Neuronal stem cell (in vitro differentiated cells): ENCODE measurements around the gene MCF2.

Experiments
- DNase-seq: peaks from one replicate; pipeline ENCODE4 v3.0.0-alpha.2; 2013; ENCODE audit warnings: low spot score
- H2AFZ ChIP-seq: one replicate; pipeline ENCODE4 v1.6.1; 2013; ENCODE audit warnings: mild to moderate bottlenecking, low read length, inconsistent platforms
- H2AK5ac ChIP-seq: 2 replicates; pipeline ENCODE4 v1.6.1; 2013; ENCODE audit warnings: low read depth, mild to moderate bottlenecking, inconsistent platforms, low read length, moderate library complexity, mixed read lengths
- H2BK120ac ChIP-seq: 2 replicates; pipeline ENCODE4 v1.6.1; 2013; ENCODE audit warnings: low read depth, mild to moderate bottlenecking, inconsistent platforms, low read length, moderate library complexity, mixed read lengths
- H2BK12ac ChIP-seq: one replicate; pipeline ENCODE4 v1.6.1; 2013; ENCODE audit warnings: low read length, inconsistent platforms
- H2BK15ac ChIP-seq: 2 replicates; pipeline ENCODE4 v1.6.1; 2013; ENCODE audit warnings: mild to moderate bottlenecking, low read length, inconsistent platforms, mixed read lengths
- H2BK5ac ChIP-seq: one replicate; pipeline ENCODE4 v1.6.1; 2013; ENCODE audit warnings: inconsistent platforms, mild to moderate bottlenecking, low read length, moderate library complexity
- H3K14ac ChIP-seq: one replicate; pipeline ENCODE4 v1.6.1; 2013; ENCODE audit warnings: low read length, inconsistent platforms
- H3K18ac ChIP-seq: 2 replicates; pipeline ENCODE4 v1.6.1; 2013; ENCODE audit warnings: low read length, inconsistent platforms
- H3K23ac ChIP-seq: 2 replicates; pipeline ENCODE4 v1.6.1; 2013; ENCODE audit warnings: low read depth, mild to moderate bottlenecking, mixed read lengths, low read length, inconsistent platforms; ENCODE audit not compliant: poor library complexity
- H3K27ac ChIP-seq: replicated peaks from 3 replicates; pipeline ENCODE4 v1.5.1; 2013; ENCODE audit warnings: low read length, inconsistent platforms
- H3K27me3 ChIP-seq, 3 experiments: 2 replicates each; pipeline ENCODE4 v1.6.1; 2013; ENCODE audit warnings: low read length in 3 of 3, mild to moderate bottlenecking in 2 of 3, inconsistent platforms in 1 of 3, low read depth in 1 of 3, mixed read lengths in 1 of 3, moderate library complexity in 1 of 3; ENCODE audit not compliant: control insufficient read depth in 3 of 3, insufficient read depth in 3 of 3
- H3K36me3 ChIP-seq, 2 donors: replicated peaks in 1 of 2; 2 replicates each; pipeline ENCODE4 v1.6.1; 2013; ENCODE audit warnings: low read length in 2 of 2; ENCODE audit not compliant: control insufficient read depth in 2 of 2, insufficient read depth in 2 of 2
- H3K4ac ChIP-seq: 2 replicates; pipeline ENCODE4 v1.6.1; 2013; ENCODE audit warnings: inconsistent platforms, mild to moderate bottlenecking, low read length, moderate library complexity
- H3K4me1 ChIP-seq, 2 donors: 1 replicate in 1 of 2; 2 replicates in 1 of 2; pipeline ENCODE4 v1.6.1; 2013; ENCODE audit warnings: low read length in 2 of 2, low read depth in 1 of 2; ENCODE audit not compliant: control insufficient read depth in 2 of 2, insufficient read depth in 1 of 2
- H3K4me2 ChIP-seq: one replicate; pipeline ENCODE4 v1.6.1; 2013; ENCODE audit warnings: mild to moderate bottlenecking, low read length, inconsistent platforms; ENCODE audit not compliant: insufficient read depth, poor library complexity, severe bottlenecking
- H3K4me3 ChIP-seq, 2 donors: 2 replicates each; pipeline ENCODE4 v1.5.1; 2013; ENCODE audit warnings: low read length in 2 of 2, mild to moderate bottlenecking in 2 of 2, inconsistent platforms in 1 of 2, moderate library complexity in 1 of 2
- H3K79me1 ChIP-seq: one replicate; pipeline ENCODE4 v1.6.1; 2013; ENCODE audit warnings: low read depth, mild to moderate bottlenecking, inconsistent platforms, low read length, moderate library complexity
- H3K9ac ChIP-seq: one replicate; pipeline ENCODE4 v1.6.1; 2013; ENCODE audit warnings: mild to moderate bottlenecking, low read depth, low read length, inconsistent platforms; ENCODE audit not compliant: poor library complexity
- H3K9me3 ChIP-seq, 2 donors: replicated peaks in 1 of 2; 2 replicates each; pipeline versions ENCODE3 to v1.6.1; 2013; ENCODE audit warnings: low read length in 2 of 2, mild to moderate bottlenecking in 2 of 2, inconsistent platforms in 1 of 2, low read depth in 1 of 2, mixed read lengths in 1 of 2, moderate library complexity in 1 of 2; ENCODE audit not compliant: control insufficient read depth in 2 of 2, insufficient read depth in 1 of 2
- H4K8ac ChIP-seq: one replicate; pipeline ENCODE4 v1.6.1; 2013; ENCODE audit warnings: low read depth, mild to moderate bottlenecking, inconsistent platforms, low read length, moderate library complexity
- H4K91ac ChIP-seq: one replicate; pipeline ENCODE4 v1.6.1; 2013; ENCODE audit warnings: low read length, low read depth, mild to moderate bottlenecking, inconsistent platforms; ENCODE audit not compliant: poor library complexity
- WGBS, 2 donors: extraction: QIAGEN DNeasy Blood & Tissue Kit; methylation state at CpG; one replicate each; pipeline ENCODE4 v1.1.7; 2013; ENCODE audit warnings: missing lambda C conversion rate in 2 of 2, mixed read lengths in 1 of 2; ENCODE audit not compliant: insufficient read length in 2 of 2, insufficient replicate concordance in 1 of 2; ENCODE audit errors: extremely low coverage in 2 of 2; 5-methylcytosine and 5-hydroxymethylcytosine counted together

The MCF2 gene

DNA sequence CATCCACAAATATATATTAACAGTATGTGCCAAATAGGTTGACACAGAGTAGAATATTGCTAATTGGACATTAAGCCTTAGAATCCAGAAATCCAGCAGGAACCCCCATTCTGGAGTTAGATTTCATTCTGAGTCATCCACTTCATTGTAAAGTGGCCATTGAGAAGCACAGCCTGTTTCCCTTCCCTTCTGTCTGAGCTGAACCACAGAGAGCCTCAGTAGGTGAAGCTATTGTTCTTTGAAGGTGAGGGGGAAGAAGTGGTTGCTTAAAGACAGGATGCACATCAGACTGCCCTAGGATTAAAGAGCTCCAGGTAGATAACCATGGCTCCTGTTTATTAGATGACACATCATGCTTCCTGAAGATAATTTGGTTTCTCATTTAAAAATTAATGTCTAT lies 30.6 kb upstream of the MCF2 start:
- Histone ChIP-seq H3K4me2 (no peak overlapping the region), H3K4ac (no peak overlapping the region), H4K91ac (no peak overlapping the region), H2BK15ac (no peak overlapping the region), H3K79me1 (no peaks in the 10 kb centered on the region), H3K14ac (no peak overlapping the region), H3K23ac (no peak overlapping the region), H3K9me3 (no peaks in the 10 kb centered on the region), H2BK5ac (no peak overlapping the region), H2AK5ac (no peak overlapping the region), H3K27ac (no peak overlapping the region), H3K36me3 (peaks cover 0 to 8% of the 10 kb centered on the region in 2 donors), H3K9ac (no peak overlapping the region), H3K4me1 (no peaks in the 10 kb centered on the region), H3K27me3 (no peaks in the 10 kb centered on the region), H3K4me3 (no peak overlapping the region), H2BK12ac (no peak overlapping the region), H2BK120ac (no peak overlapping the region), H3K18ac (no peak overlapping the region), H4K8ac (no peak overlapping the region), H2AFZ (no peak overlapping the region)
- DNase-seq, result no peak

- Histone ChIP-seq H2BK12ac (no peak overlapping the region), H3K27ac (no peak overlapping the region), H2AFZ (no peak overlapping the region), H3K36me3 (peaks cover 0 to 8% of the 10 kb centered on the region in 2 donors), H3K9ac (no peak overlapping the region), H3K4me3 (no peak overlapping the region), H2BK5ac (no peak overlapping the region), H2BK15ac (no peak overlapping the region), H3K18ac (no peak overlapping the region), H3K14ac (no peak overlapping the region), H3K4me1 (no peaks in the 10 kb centered on the region), H3K4ac (no peak overlapping the region), H2AK5ac (no peak overlapping the region), H3K27me3 (no peaks in the 10 kb centered on the region), H4K8ac (no peak overlapping the region), H3K23ac (no peak overlapping the region), H4K91ac (no peak overlapping the region), H3K79me1 (no peaks in the 10 kb centered on the region), H3K4me2 (no peak overlapping the region), H3K9me3 (no peaks in the 10 kb centered on the region), H2BK120ac (no peak overlapping the region)
- no peak for DNase-seq
- no CpG with 5 or more reads among the region's 1 CpG for WGBS, 2 donors
These were observed 28.2 kb upstream of the MCF2 start for GRCh38 chrX:139736151-139736550.

GRCh38 chrX:139734996-139735395 lies 27.0 kb upstream of the MCF2 start:
- H4K8ac ChIP-seq, result no peak overlapping the region
- no peak overlapping the region for H3K23ac ChIP-seq
- no peaks in the 10 kb centered on the region for H3K4me1 ChIP-seq
- no peak overlapping the region for H3K18ac ChIP-seq
- H3K36me3 ChIP-seq, result peaks cover 0 to 8% of the 10 kb centered on the region in 2 donors
- H3K4ac ChIP-seq, result no peak overlapping the region
- no CpG with 5 or more reads among the region's 1 CpG for WGBS, 2 donors
- no peak overlapping the region for H3K9ac ChIP-seq
- no peak overlapping the region for H3K4me2 ChIP-seq
- DNase-seq, result no peak
- no peak overlapping the region for H3K4me3 ChIP-seq
- H2BK15ac ChIP-seq, result no peak overlapping the region
- H3K27ac ChIP-seq, result no peak overlapping the region
- H3K27me3 ChIP-seq, result no peaks in the 10 kb centered on the region
- no peaks in the 10 kb centered on the region for H3K9me3 ChIP-seq
- H3K79me1 ChIP-seq, result no peaks in the 10 kb centered on the region
- H2BK12ac ChIP-seq, result no peak overlapping the region
- H2AK5ac ChIP-seq, result no peak overlapping the region
- no peak overlapping the region for H3K14ac ChIP-seq
- H2BK5ac ChIP-seq, result no peak overlapping the region
- H4K91ac ChIP-seq, result no peak overlapping the region
- no peak overlapping the region for H2AFZ ChIP-seq
- no peak overlapping the region for H2BK120ac ChIP-seq

- Histone ChIP-seq H3K14ac (no peak overlapping the region), H4K91ac (no peak overlapping the region), H2BK12ac (no peak overlapping the region), H3K4me1 (peaks cover 0 to 11% of the 10 kb centered on the region in 2 donors), H2AK5ac (no peak overlapping the region), H3K36me3 (no peaks in the 10 kb centered on the region), H3K23ac (no peak overlapping the region), H3K4me2 (no peak overlapping the region), H3K27ac (no peak overlapping the region), H2BK120ac (no peak overlapping the region), H3K27me3 (no peaks in the 10 kb centered on the region), H3K4ac (no peak overlapping the region), H2AFZ (no peak overlapping the region), H4K8ac (no peak overlapping the region), H3K4me3 (no peak overlapping the region), H2BK5ac (no peak overlapping the region), H3K9me3 (no peaks in the 10 kb centered on the region), H3K18ac (no peak overlapping the region), H3K9ac (no peak overlapping the region), H3K79me1 (no peaks in the 10 kb centered on the region), H2BK15ac (no peak overlapping the region)
- no CpG with 5 or more reads among the region's 1 CpG for WGBS, 2 donors
- no peak for DNase-seq
These were observed 17.8 kb upstream of the MCF2 start for GRCh38 chrX:139725720-139726119.
